Activated CD8-positive, alpha-beta memory T cell treated with anti-CD3 and anti-CD28 coated beads, Interleukin-2, amount 50 U/mL, for 48 hours (primary cell): ENCODE results near the gene ARMC5.

ENCODE experiments used
- DNase-seq: peaks from one replicate; pipeline ENCODE4 v3.0.0-alpha.2; 2020

The ARMC5 gene

GRCh38 chr16:31461921-31462804, 2.9 kb downstream of the ARMC5 start:
- no peak for DNase-seq

- no peak for DNase-seq
These were observed 5.1 kb downstream of the ARMC5 start for GRCh38 chr16:31464348-31464769.

GRCh38 chr16:31464781-31465260, 5.5 kb downstream of the ARMC5 start:
- no peak for DNase-seq

GRCh38 chr16:31465788-31466370, 6.6 kb downstream of the ARMC5 start:
- no peak for DNase-seq

- DNase-seq: no peak
These were observed 7.1 kb downstream of the ARMC5 start for GRCh38 chr16:31466381-31466841.

- DNase-seq: no peak
These were observed 8.0 kb downstream of the ARMC5 start for GRCh38 chr16:31467151-31467773.

GRCh38 chr16:31467858-31468257, 8.6 kb downstream of the ARMC5 start:
- no peak for DNase-seq

- no peak for DNase-seq
These were observed 11.3 kb downstream of the ARMC5 start for GRCh38 chr16:31470615-31471014.

GRCh38 chr16:31471241-31471874, 12.1 kb downstream of the ARMC5 start:
- no peak for DNase-seq

- DNase-seq: no peak
These were observed 12.8 kb downstream of the ARMC5 start, which contains the start of gene TGFB1I1 for GRCh38 chr16:31471875-31472708. Gene TGFB1I1, plus strand, starts transcription at chr16:31472152. Its CDS starts 37 bp downstream, at chr16:31472189.

- peak; percentile 73 for DNase-seq
These were observed 13.5 kb downstream of the ARMC5 start for GRCh38 chr16:31472709-31473203.

GRCh38 chr16:31473264-31473984, 14.1 kb downstream of the ARMC5 start:
- DNase-seq: no peak

- no peak for DNase-seq
These were observed 14.9 kb downstream of the ARMC5 start for GRCh38 chr16:31474173-31474714.

GRCh38 chr16:31474773-31475738, 15.8 kb downstream of the ARMC5 start:
- no peak for DNase-seq

- no peak for DNase-seq
These were observed 16.6 kb downstream of the ARMC5 start for GRCh38 chr16:31475946-31476302.

- DNase-seq: peak; percentile 90
These were observed 17.3 kb downstream of the ARMC5 start for GRCh38 chr16:31476303-31477219.

GRCh38 chr16:31477220-31478216, 18.2 kb downstream of the ARMC5 start:
- DNase-seq: peak; percentile 72
